Thymus (tissue), 11 donors: Measurements from ENCODE around the gene GHR. TPM values are rescaled to one million over a fixed set of nuclear protein-coding genes. Genes with fewer than 3 reads are reported as not detected.

Source experiments
- DNase-seq, 9 donors: peaks; one replicate each; pipeline ENCODE4 v3.0.0-alpha.2; 2013; ENCODE audit warnings: low spot score in 9 of 9, low read depth in 6 of 9, missing footprints in 1 of 9
- H3K27ac ChIP-seq, 2 donors: one replicate each; pipeline ENCODE4 v1.5.1; 2013; ENCODE audit warnings: control low read depth in 1 of 2, low read depth in 1 of 2, low read length in 1 of 2, mild to moderate bottlenecking in 1 of 2, moderate library complexity in 1 of 2
- H3K27me3 ChIP-seq, 2 donors: one replicate each; pipeline ENCODE4 v1.5.1; 2013; ENCODE audit warnings: low read length in 1 of 2; ENCODE audit not compliant: control insufficient read depth in 2 of 2, insufficient read depth in 1 of 2
- H3K36me3 ChIP-seq, 2 donors: one replicate each; pipeline ENCODE4 v1.5.1; 2013; ENCODE audit warnings: low read length in 1 of 2, mild to moderate bottlenecking in 1 of 2, moderate library complexity in 1 of 2; ENCODE audit not compliant: control insufficient read depth in 2 of 2, insufficient read depth in 2 of 2
- H3K4me1 ChIP-seq, 2 donors: one replicate each; pipeline ENCODE4 v1.5.1; 2013; ENCODE audit warnings: low read length in 2 of 2; ENCODE audit not compliant: control insufficient read depth in 2 of 2, insufficient read depth in 2 of 2
- H3K4me3 ChIP-seq, 2 donors: one replicate each; pipeline ENCODE4 v1.5.1; 2013; ENCODE audit warnings: low read length in 2 of 2, control low read depth in 1 of 2, mild to moderate bottlenecking in 1 of 2
- H3K9me3 ChIP-seq, 2 donors: one replicate each; pipeline ENCODE4 v1.5.1; 2013; ENCODE audit warnings: low read length in 1 of 2, mild to moderate bottlenecking in 1 of 2; ENCODE audit not compliant: control insufficient read depth in 2 of 2, insufficient read depth in 1 of 2
- WGBS: extraction: QIAGEN DNeasy Blood & Tissue Kit; methylation state at CpG from one replicate; pipeline ENCODE4 v1.1.7; 2013; 5-methylcytosine and 5-hydroxymethylcytosine counted together
- polyA plus RNA-seq: library from polyadenylated mRNA; stranded (reverse); fragments of 200-250 nt; gene quantifications from one replicate; pipeline ENCODE4 v1.2.3, GENCODE V29; 2013
- total RNA-seq: library from RNA; stranded (reverse); fragments of 120-200 nt; gene quantifications from one replicate; pipeline ENCODE4 v1.2.4, GENCODE V29; 2013
- donor health status: healthy.

GHR gene
- total and polyA plus RNA-seq, 2 donors: 1.8 to 4.5 TPM

DNA sequence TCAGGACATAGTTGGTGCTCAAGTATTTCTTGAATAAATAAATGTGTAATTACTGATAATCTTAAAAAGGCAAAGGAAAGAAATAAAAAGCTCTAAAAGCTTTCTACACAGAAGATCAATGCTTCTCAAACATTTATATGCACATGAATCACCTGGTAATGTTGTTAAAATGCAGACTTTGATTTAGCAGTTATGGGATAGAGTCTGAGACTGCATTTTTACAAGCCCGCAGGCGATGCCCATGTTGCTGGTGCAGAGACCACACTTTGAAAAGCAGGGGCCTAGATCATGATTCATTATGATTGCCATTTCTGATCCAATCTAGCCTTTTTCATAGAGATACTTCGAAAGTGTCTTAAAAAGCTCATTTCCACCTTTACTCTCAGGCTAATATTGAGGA, 329.9 kb downstream of the GHR start:
- H3K9me3 ChIP-seq: peaks cover 0 to 2% of the 10 kb centered on the region in 2 donors
- no peak overlapping the region for H3K4me3 ChIP-seq
- no peak overlapping the region for H3K27ac ChIP-seq
- no peaks in the 10 kb centered on the region for H3K4me1 ChIP-seq
- peaks cover 0 to 2% of the 10 kb centered on the region in 2 donors for H3K27me3 ChIP-seq
- DNase-seq: no peak
- no peaks in the 10 kb centered on the region for H3K36me3 ChIP-seq
- 95% methylated on average over 3 of the region's 3 CpGs for WGBS

GRCh38 chr5:42756606-42757601, 333.7 kb downstream of the GHR start, which contains the start of gene CCDC152:
Gene CCDC152, plus strand, starts transcription at chr5:42756818. Its CDS starts 2,304 bp downstream, at chr5:42759122.
- no peaks in the 10 kb centered on the region for H3K36me3 ChIP-seq
- no peaks in the 10 kb centered on the region for H3K4me1 ChIP-seq
- peak within 1 kb of the TSS; percentile 52 to 58 for H3K4me3 ChIP-seq
- peak; percentile 23 to 77 (median 41) for DNase-seq
- H3K27me3 ChIP-seq: peaks cover 0 to 2% of the 10 kb centered on the region in 2 donors
- peaks cover 0 to 2% of the 10 kb centered on the region in 2 donors for H3K9me3 ChIP-seq
- 27% methylated on average over 35 of the region's 35 CpGs for WGBS
- no peak within 1 kb of the TSS for H3K27ac ChIP-seq

- Histone ChIP-seq H3K27ac (no peak overlapping the region), H3K36me3 (no peaks in the 10 kb centered on the region), H3K27me3 (peaks cover 0 to 2% of the 10 kb centered on the region in 2 donors), H3K4me1 (no peaks in the 10 kb centered on the region), H3K4me3 (no peak overlapping the region), H3K9me3 (peaks cover 0 to 2% of the 10 kb centered on the region in 2 donors)
- 97% methylated on average over 2 of the region's 2 CpGs for WGBS
- no peak for DNase-seq
These were observed 336.2 kb downstream of the GHR start for GRCh38 chr5:42759456-42759855.

GRCh38 chr5:42760426-42760825, 337.2 kb downstream of the GHR start:
- H3K4me1 ChIP-seq: no peaks in the 10 kb centered on the region
- peaks cover 0 to 2% of the 10 kb centered on the region in 2 donors for H3K9me3 ChIP-seq
- no peak overlapping the region for H3K4me3 ChIP-seq
- H3K36me3 ChIP-seq: no peaks in the 10 kb centered on the region
- WGBS: 98% methylated on average over 4 of the region's 4 CpGs
- no peak for DNase-seq
- no peak overlapping the region for H3K27ac ChIP-seq
- H3K27me3 ChIP-seq: peaks cover 0 to 2% of the 10 kb centered on the region in 2 donors

DNA sequence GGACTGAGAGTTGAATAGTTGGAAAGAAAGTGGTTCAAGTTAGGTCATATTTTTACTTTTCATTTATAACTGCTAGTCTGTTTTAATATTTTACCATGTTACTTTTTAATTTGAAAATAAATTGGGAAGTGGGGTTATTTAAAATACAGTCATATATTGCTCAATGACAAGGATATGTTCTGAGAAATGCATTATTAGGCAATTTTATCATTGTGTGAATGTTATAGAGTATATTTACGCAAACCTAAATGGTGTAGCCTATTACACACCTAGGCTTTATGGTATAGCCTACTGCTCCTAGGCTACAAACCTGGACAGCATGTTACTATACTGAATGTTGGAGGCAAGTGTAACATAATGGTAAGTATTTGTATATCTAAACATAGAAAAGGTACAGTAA, 338.6 kb downstream of the GHR start:
- H3K36me3 ChIP-seq: no peaks in the 10 kb centered on the region
- H3K9me3 ChIP-seq: no peaks in the 10 kb centered on the region
- DNase-seq: no peak
- H3K4me1 ChIP-seq: no peaks in the 10 kb centered on the region
- WGBS: 98% methylated on average over 1 of the region's 1 CpG
- no peak overlapping the region for H3K4me3 ChIP-seq
- H3K27me3 ChIP-seq: peaks cover 0 to 2% of the 10 kb centered on the region in 2 donors
- no peak overlapping the region for H3K27ac ChIP-seq

GRCh38 chr5:42767491-42768105, 344.4 kb downstream of the GHR start:
- DNase-seq: peak in 4 of 9 donors; percentile 6 to 47 (median 11)
- H3K27ac ChIP-seq: no peak overlapping the region
- no peaks in the 10 kb centered on the region for H3K27me3 ChIP-seq
- 57% methylated on average over 3 of the region's 3 CpGs for WGBS
- H3K4me1 ChIP-seq: no peaks in the 10 kb centered on the region
- H3K9me3 ChIP-seq: no peaks in the 10 kb centered on the region
- no peaks in the 10 kb centered on the region for H3K36me3 ChIP-seq
- H3K4me3 ChIP-seq: no peak overlapping the region

DNA sequence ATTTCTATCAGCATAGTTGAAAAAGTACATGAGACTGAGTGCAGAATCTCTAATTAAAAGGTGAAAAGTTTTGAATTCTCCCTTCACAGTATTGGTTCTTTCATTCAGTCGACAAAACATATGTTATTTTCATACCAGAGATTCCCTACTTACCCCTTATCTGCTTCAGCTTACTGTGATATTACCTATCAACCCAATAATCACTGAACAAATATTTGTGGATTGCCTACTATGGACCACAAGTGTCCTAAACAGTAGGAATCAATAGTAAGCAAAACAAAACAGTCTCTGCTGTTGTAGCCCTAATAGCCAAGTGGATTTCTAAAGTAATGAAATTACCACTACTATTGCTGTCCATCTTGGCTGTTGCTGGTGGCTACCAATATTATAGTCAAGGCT, 344.9 kb downstream of the GHR start:
- WGBS: 87% methylated on average over 1 of the region's 1 CpG
- H3K4me3 ChIP-seq: no peak overlapping the region
- no peak for DNase-seq
- no peak overlapping the region for H3K27ac ChIP-seq
- H3K9me3 ChIP-seq: no peaks in the 10 kb centered on the region
- no peaks in the 10 kb centered on the region for H3K36me3 ChIP-seq
- no peaks in the 10 kb centered on the region for H3K27me3 ChIP-seq
- H3K4me1 ChIP-seq: no peaks in the 10 kb centered on the region

GRCh38 chr5:42770003-42770402, 346.8 kb downstream of the GHR start:
- no peak overlapping the region for H3K4me3 ChIP-seq
- no peaks in the 10 kb centered on the region for H3K9me3 ChIP-seq
- H3K36me3 ChIP-seq: no peaks in the 10 kb centered on the region
- no peaks in the 10 kb centered on the region for H3K4me1 ChIP-seq
- no peak for DNase-seq
- no peaks in the 10 kb centered on the region for H3K27me3 ChIP-seq
- no peak overlapping the region for H3K27ac ChIP-seq
